Skeletal muscle satellite cell (primary cell): ENCODE results near the gene GRSF1. TPM values are rescaled to one million over a fixed set of nuclear protein-coding genes. Genes with fewer than 3 reads are reported as not detected.
A peak's percentile ranks its signal among the peaks of the same experiment; 100 is the strongest.

ENCODE experiments used
- H3K27me3 ChIP-seq: 2 replicates; pipeline ENCODE4 v1.7.0; 2013; ENCODE audit warnings: low read length; ENCODE audit not compliant: control insufficient read depth, insufficient read depth
- H3K36me3 ChIP-seq: 2 replicates; pipeline ENCODE4 v1.7.0; 2013; ENCODE audit warnings: mild to moderate bottlenecking, control low read depth, low read length; ENCODE audit not compliant: insufficient read depth
- H3K4me1 ChIP-seq: 2 replicates; pipeline ENCODE4 v1.7.0; 2013; ENCODE audit warnings: low read length; ENCODE audit not compliant: control insufficient read depth, insufficient read depth
- H3K4me2 ChIP-seq: 2 replicates; pipeline ENCODE4 v1.7.0; 2013; ENCODE audit warnings: mild to moderate bottlenecking, low read length
- H3K4me3 ChIP-seq: 2 replicates; pipeline ENCODE4 v1.7.0; 2013; ENCODE audit warnings: low read length
- H3K9ac ChIP-seq: 2 replicates; pipeline ENCODE4 v1.7.0; 2013; ENCODE audit warnings: mild to moderate bottlenecking, low read depth, low read length, moderate library complexity
- H3K9me3 ChIP-seq: replicated peaks from 2 replicates; pipeline ENCODE4 v1.7.0; 2013; ENCODE audit warnings: mild to moderate bottlenecking, control low read depth, low read length
- total RNA-seq: library from RNA; depleted of rRNA; stranded (reverse); fragments of >200 nt; gene quantifications from 2 replicates; pipeline ENCODE4 v1.2.3, GENCODE V29; 2012; rRNA removed

Gene GRSF1
- 76.2 and 79.3 TPM in 2 replicates for total RNA-seq

- Histone ChIP-seq H3K4me3 (peak within 1 kb of the TSS; percentile 89), H3K9me3 (no peaks in the 10 kb centered on the region), H3K4me1 (peaks cover 6% of the 10 kb centered on the region), H3K9ac (peak within 1 kb of the TSS; percentile 94), H3K4me2 (peak within 1 kb of the TSS; percentile 81), H3K36me3 (peaks cover 8% of the 10 kb centered on the region), H3K27me3 (no peaks in the 10 kb centered on the region)
These were observed at the start of gene GRSF1 for GRCh38 chr4:70839589-70840093. GRSF1 (minus strand) TSS chr4:70839890; CDS start chr4:70839827, 63 bp downstream.

GRCh38 chr4:70885174-70885573, 45.5 kb upstream of the GRSF1 start:
- no peaks in the 10 kb centered on the region for H3K27me3 ChIP-seq

GRCh38 chr4:70880739-70881138, 41.0 kb upstream of the GRSF1 start:
- no peaks in the 10 kb centered on the region for H3K4me1 ChIP-seq
- no peaks in the 10 kb centered on the region for H3K9me3 ChIP-seq
- no peak overlapping the region for H3K4me2 ChIP-seq
- no peak overlapping the region for H3K9ac ChIP-seq
- no peak overlapping the region for H3K4me3 ChIP-seq
- no peaks in the 10 kb centered on the region for H3K27me3 ChIP-seq
- H3K36me3 ChIP-seq = no peaks in the 10 kb centered on the region

More at GRCh38 chr4:70885174-70885573, 45.5 kb upstream of the GRSF1 start:
- Histone ChIP-seq H3K4me3 (no peak overlapping the region), H3K36me3 (no peaks in the 10 kb centered on the region), H3K9ac (no peak overlapping the region), H3K4me1 (no peaks in the 10 kb centered on the region), H3K4me2 (no peak overlapping the region), H3K9me3 (no peaks in the 10 kb centered on the region)

- H3K4me3 ChIP-seq = no peak overlapping the region
- H3K36me3 ChIP-seq = no peaks in the 10 kb centered on the region
- H3K9me3 ChIP-seq = no peaks in the 10 kb centered on the region
- no peaks in the 10 kb centered on the region for H3K27me3 ChIP-seq
- H3K9ac ChIP-seq = no peak overlapping the region
- H3K4me2 ChIP-seq = no peak overlapping the region
- H3K4me1 ChIP-seq = peaks cover 7% of the 10 kb centered on the region
These were observed 37.9 kb upstream of the GRSF1 start for GRCh38 chr4:70877556-70877955.

- Histone ChIP-seq H3K9ac (no peak overlapping the region), H3K4me3 (no peak overlapping the region), H3K36me3 (no peaks in the 10 kb centered on the region), H3K27me3 (no peaks in the 10 kb centered on the region), H3K4me2 (no peak overlapping the region), H3K4me1 (peaks cover 7% of the 10 kb centered on the region), H3K9me3 (no peaks in the 10 kb centered on the region)
These were observed 34.8 kb upstream of the GRSF1 start for GRCh38 chr4:70874268-70875156.

- Histone ChIP-seq H3K9ac (no peak overlapping the region), H3K4me2 (no peak overlapping the region), H3K4me3 (no peak overlapping the region), H3K36me3 (no peaks in the 10 kb centered on the region), H3K4me1 (peaks cover 7% of the 10 kb centered on the region), H3K9me3 (no peaks in the 10 kb centered on the region), H3K27me3 (no peaks in the 10 kb centered on the region)
These were observed 33.5 kb upstream of the GRSF1 start for GRCh38 chr4:70873216-70873615.

- Histone ChIP-seq H3K9me3 (no peaks in the 10 kb centered on the region), H3K27me3 (no peaks in the 10 kb centered on the region), H3K4me2 (no peak overlapping the region), H3K36me3 (no peaks in the 10 kb centered on the region), H3K4me3 (no peak overlapping the region), H3K4me1 (peaks cover 7% of the 10 kb centered on the region), H3K9ac (no peak overlapping the region)
These were observed 29.1 kb upstream of the GRSF1 start for GRCh38 chr4:70868778-70869177.

- no peak overlapping the region for H3K4me2 ChIP-seq
- H3K9me3 ChIP-seq = no peaks in the 10 kb centered on the region
- H3K9ac ChIP-seq = no peak overlapping the region
- H3K36me3 ChIP-seq = no peaks in the 10 kb centered on the region
- no peaks in the 10 kb centered on the region for H3K27me3 ChIP-seq
- no peaks in the 10 kb centered on the region for H3K4me1 ChIP-seq
- H3K4me3 ChIP-seq = no peak overlapping the region
These were observed 23.6 kb upstream of the GRSF1 start for GRCh38 chr4:70863099-70863790.

- H3K27me3 ChIP-seq = no peaks in the 10 kb centered on the region
- no peak overlapping the region for H3K4me2 ChIP-seq
- H3K9me3 ChIP-seq = no peaks in the 10 kb centered on the region
- no peaks in the 10 kb centered on the region for H3K36me3 ChIP-seq
- H3K4me1 ChIP-seq = no peaks in the 10 kb centered on the region
- H3K9ac ChIP-seq = no peak overlapping the region
- no peak overlapping the region for H3K4me3 ChIP-seq
These were observed 19.4 kb upstream of the GRSF1 start for GRCh38 chr4:70859066-70859465.

GRCh38 chr4:70858454-70858853, 18.8 kb upstream of the GRSF1 start:
- H3K27me3 ChIP-seq = no peaks in the 10 kb centered on the region
- no peaks in the 10 kb centered on the region for H3K4me1 ChIP-seq
- H3K4me3 ChIP-seq = no peak overlapping the region
- no peak overlapping the region for H3K4me2 ChIP-seq
- no peaks in the 10 kb centered on the region for H3K36me3 ChIP-seq
- no peaks in the 10 kb centered on the region for H3K9me3 ChIP-seq
- H3K9ac ChIP-seq = no peak overlapping the region

GRCh38 chr4:70855464-70855863, 15.8 kb upstream of the GRSF1 start:
- Histone ChIP-seq H3K4me3 (no peak overlapping the region), H3K27me3 (no peaks in the 10 kb centered on the region), H3K4me2 (no peak overlapping the region), H3K9ac (no peak overlapping the region), H3K36me3 (no peaks in the 10 kb centered on the region), H3K4me1 (no peaks in the 10 kb centered on the region), H3K9me3 (no peaks in the 10 kb centered on the region)
